ENCODE data around the gene SCAF1. TPM values are rescaled to one million over a fixed set of nuclear protein-coding genes. Genes with fewer than 3 reads are reported as not detected.

Gene SCAF1
- total RNA-seq, 2 donors from 2014 or later, result 49.8 to 57.4 TPM

GRCh38 chr19:49672131-49672919 is 30.3 kb downstream of the SCAF1 start:
- Mint-ChIP-seq H3K9me3 (no peaks in the 10 kb centered on the region), H3K27ac (peak overlapping the region in 1 of 2 donors; percentile 56), H3K36me3 (peaks cover 4 to 6% of the 10 kb centered on the region in 2 donors)
- peak; percentile 78 to 87 for DNase-seq (ENCODE audit: low spot score in 2 of 2)
- no peak for ATAC-seq

GRCh38 chr19:49676136-49676783 is 34.3 kb downstream of the SCAF1 start:
- no peaks in the 10 kb centered on the region for H3K9me3 Mint-ChIP-seq
- H3K27ac Mint-ChIP-seq, result peak overlapping the region; percentile 98 to 99
- ATAC-seq (peak; percentile 19 to 25), DNase-seq (ENCODE audit: low spot score in 2 of 2) (peak; percentile 50 to 73)
- peaks cover 11% of the 10 kb centered on the region in 2 donors for H3K36me3 Mint-ChIP-seq

GRCh38 chr19:49676784-49677230 is 34.8 kb downstream of the SCAF1 start:
- DNase-seq (ENCODE audit: low spot score in 2 of 2), result peak; percentile 96 to 100
- ATAC-seq, result peak; percentile 84
- Mint-ChIP-seq H3K9me3 (no peaks in the 10 kb centered on the region), H3K36me3 (peaks cover 11% of the 10 kb centered on the region in 2 donors), H3K27ac (peak overlapping the region; percentile 98 to 99)

GRCh38 chr19:49677231-49677900 is 35.4 kb downstream of the SCAF1 start, which contains the start of gene PRMT1:
PRMT1 (plus strand) TSS chr19:49677271; CDS start chr19:49677281, 10 bp downstream.
- ATAC-seq, result peak; percentile 6 to 14
- peak within 1 kb of the TSS; percentile 98 to 99 for H3K27ac Mint-ChIP-seq
- peak; percentile 58 to 78 for DNase-seq (ENCODE audit: low spot score in 2 of 2)
- H3K36me3 Mint-ChIP-seq, result peaks cover 11% of the 10 kb centered on the region in 2 donors
- H3K9me3 Mint-ChIP-seq, result no peaks in the 10 kb centered on the region

- DNase-seq (ENCODE audit: low spot score in 2 of 2), result peak; percentile 80 to 85
- peaks cover 11% of the 10 kb centered on the region in 2 donors for H3K36me3 Mint-ChIP-seq
- ATAC-seq, result peak; percentile 8 to 33
- no peaks in the 10 kb centered on the region for H3K9me3 Mint-ChIP-seq
- H3K27ac Mint-ChIP-seq, result peak overlapping the region; percentile 97 to 99
Measured at GRCh38 chr19:49677901-49678674, 36.1 kb downstream of the SCAF1 start.

- Mint-ChIP-seq H3K27ac (peak overlapping the region; percentile 97 to 99), H3K36me3 (peaks cover 11 to 17% of the 10 kb centered on the region in 2 donors), H3K9me3 (no peaks in the 10 kb centered on the region)
- ATAC-seq, result no peak
- no peak for DNase-seq (ENCODE audit: low spot score in 2 of 2)
Measured at GRCh38 chr19:49678985-49679770, 37.2 kb downstream of the SCAF1 start.

- H3K27ac Mint-ChIP-seq, result peak overlapping the region; percentile 7 to 54
- peaks cover 11 to 17% of the 10 kb centered on the region in 2 donors for H3K36me3 Mint-ChIP-seq
- ATAC-seq (no peak), DNase-seq (ENCODE audit: low spot score in 2 of 2) (no peak)
- H3K9me3 Mint-ChIP-seq, result no peaks in the 10 kb centered on the region
Measured at GRCh38 chr19:49679771-49680413, 37.9 kb downstream of the SCAF1 start.

- Mint-ChIP-seq H3K27ac (peak overlapping the region; percentile 36 to 54), H3K36me3 (peaks cover 19 to 24% of the 10 kb centered on the region in 2 donors), H3K9me3 (no peaks in the 10 kb centered on the region)
- DNase-seq (ENCODE audit: low spot score in 2 of 2) (peak; percentile 88 to 99), ATAC-seq (peak in 1 of 2 donors; percentile 5)
Measured at GRCh38 chr19:49680421-49681351, 38.7 kb downstream of the SCAF1 start.

- ATAC-seq, result no peak
- Mint-ChIP-seq H3K9me3 (no peaks in the 10 kb centered on the region), H3K36me3 (peaks cover 20 to 24% of the 10 kb centered on the region in 2 donors), H3K27ac (peak overlapping the region in 1 of 2 donors; percentile 36)
- no peak for DNase-seq (ENCODE audit: low spot score in 2 of 2)
Measured at GRCh38 chr19:49681830-49682229, 39.8 kb downstream of the SCAF1 start.

GRCh38 chr19:49682274-49682673 is 40.3 kb downstream of the SCAF1 start:
- no peak for DNase-seq (ENCODE audit: low spot score in 2 of 2)
- peaks cover 16 to 20% of the 10 kb centered on the region in 2 donors for H3K36me3 Mint-ChIP-seq
- ATAC-seq, result no peak
- H3K9me3 Mint-ChIP-seq, result no peaks in the 10 kb centered on the region
- H3K27ac Mint-ChIP-seq, result peak overlapping the region in 1 of 2 donors; percentile 36

GRCh38 chr19:49683814-49684250 is 41.8 kb downstream of the SCAF1 start:
- ATAC-seq (no peak), DNase-seq (ENCODE audit: low spot score in 2 of 2) (no peak)
- H3K36me3 Mint-ChIP-seq, result peaks cover 9 to 15% of the 10 kb centered on the region in 2 donors
- no peak overlapping the region for H3K27ac Mint-ChIP-seq
- H3K9me3 Mint-ChIP-seq, result no peaks in the 10 kb centered on the region

- Mint-ChIP-seq H3K9me3 (no peaks in the 10 kb centered on the region), H3K27ac (peak overlapping the region in 1 of 2 donors; percentile 72), H3K36me3 (peaks cover 9 to 15% of the 10 kb centered on the region in 2 donors)
- ATAC-seq, result no peak
- DNase-seq (ENCODE audit: low spot score in 2 of 2), result no peak
Measured at GRCh38 chr19:49684251-49684982, 42.4 kb downstream of the SCAF1 start.

- no peak for DNase-seq (ENCODE audit: low spot score in 2 of 2)
- no peak overlapping the region for H3K27ac Mint-ChIP-seq
- no peaks in the 10 kb centered on the region for H3K9me3 Mint-ChIP-seq
- peaks cover 9 to 15% of the 10 kb centered on the region in 2 donors for H3K36me3 Mint-ChIP-seq
- no peak for ATAC-seq
Measured at GRCh38 chr19:49684983-49685553, 43.1 kb downstream of the SCAF1 start.

All from activated naive CD4-positive, alpha-beta T cell treated with anti-CD3 and anti-CD28 coated beads, Interleukin-2, amount 50 U/mL, for 72 hours (primary cell).